AML-193 (cell line): ENCODE measurements around the gene MBD6.
A peak's percentile ranks its signal among the peaks of the same experiment; 100 is the strongest.
"Not testable (repeated sequence)": the region's sequence is repeated elsewhere in the genome, so short reads cannot be mapped to it uniquely, and the experiment has no call there.

ENCODE experiments used
- DNase-seq, 2 experiments: peaks; one replicate each; lab custom pipeline; 2025; lab: John Stamatoyannopoulos, UW

The MBD6 gene

DNA sequence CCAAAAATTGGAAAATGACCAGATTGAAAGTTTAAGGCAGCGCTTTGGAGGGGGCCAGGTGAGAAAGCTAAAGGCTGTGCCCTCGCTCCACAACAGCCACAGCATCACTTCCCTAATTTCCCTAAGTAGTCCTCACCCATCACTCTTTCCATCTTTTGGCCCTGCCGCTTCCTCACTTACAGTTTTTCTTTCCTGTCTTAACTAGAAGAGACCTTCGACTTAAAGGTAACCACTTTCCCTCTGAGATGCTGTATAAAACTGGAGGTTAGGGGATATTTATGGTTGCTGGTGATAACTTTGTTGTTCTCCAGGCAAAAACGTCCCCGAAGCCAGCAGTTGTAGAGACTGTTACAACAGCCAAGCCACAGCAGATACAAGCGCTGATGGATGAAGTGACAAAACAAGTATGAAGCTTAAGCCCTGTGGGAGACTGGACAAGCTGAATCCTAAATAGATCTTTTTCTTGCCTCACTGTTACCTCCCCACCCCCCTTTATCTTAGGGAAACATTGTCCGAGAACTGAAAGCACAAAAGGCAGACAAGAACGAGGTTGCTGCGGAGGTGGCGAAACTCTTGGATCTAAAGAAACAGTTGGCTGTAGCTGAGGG lies 6.6 kb upstream of the MBD6 start:
- no peak for DNase-seq

DNA sequence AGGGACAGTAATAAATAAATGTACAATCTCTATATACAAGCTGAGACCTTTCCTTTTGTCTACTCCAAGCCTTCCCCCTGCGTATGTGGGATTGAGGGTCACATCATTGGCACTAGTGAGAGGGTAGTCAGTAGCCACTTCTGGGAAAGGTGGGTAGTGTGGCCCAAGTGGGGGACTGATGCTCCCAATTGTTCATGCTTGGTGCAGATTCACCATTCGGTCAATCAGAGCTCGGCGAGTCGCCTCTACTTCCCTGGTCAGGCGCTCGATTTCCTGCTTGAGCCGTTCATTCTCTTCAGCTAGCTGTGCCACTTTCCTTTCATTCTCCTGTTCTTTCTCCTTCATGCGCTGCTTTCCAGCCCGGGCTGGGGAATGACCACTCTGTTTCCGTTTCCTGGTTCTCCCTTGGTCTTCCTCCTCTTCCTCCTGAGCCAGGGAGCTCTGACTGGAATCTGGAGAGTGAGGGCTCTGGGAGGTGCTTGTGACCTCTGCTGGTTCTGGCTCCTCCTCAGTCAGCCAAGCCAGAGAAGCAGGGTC lies 5.9 kb upstream of the MBD6 start:
- no peak for DNase-seq

DNA sequence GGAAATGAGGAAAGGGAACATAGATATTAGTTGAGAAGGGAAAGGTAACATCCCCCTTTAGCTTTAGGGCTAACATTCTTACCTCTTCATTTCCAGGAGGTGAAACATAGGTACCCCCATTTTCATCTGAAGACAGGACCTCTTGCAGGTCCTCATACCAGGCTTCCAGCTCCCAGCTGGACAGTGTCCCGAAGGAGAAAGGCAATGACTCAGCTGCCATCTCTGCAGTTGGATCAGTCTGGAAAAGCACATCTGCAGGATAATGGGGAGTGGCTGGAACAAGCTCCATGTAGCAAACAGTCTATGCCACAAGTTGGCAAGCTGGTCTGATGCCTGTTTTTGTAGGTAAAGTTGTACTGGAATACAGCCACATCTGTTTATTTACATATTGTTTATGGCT lies 5.4 kb upstream of the MBD6 start:
- DNase-seq: no peak

- not testable (repeated sequence) for DNase-seq
These were observed 4.9 kb upstream of the MBD6 start for GRCh38 chr12:57517718-57518117.

DNA sequence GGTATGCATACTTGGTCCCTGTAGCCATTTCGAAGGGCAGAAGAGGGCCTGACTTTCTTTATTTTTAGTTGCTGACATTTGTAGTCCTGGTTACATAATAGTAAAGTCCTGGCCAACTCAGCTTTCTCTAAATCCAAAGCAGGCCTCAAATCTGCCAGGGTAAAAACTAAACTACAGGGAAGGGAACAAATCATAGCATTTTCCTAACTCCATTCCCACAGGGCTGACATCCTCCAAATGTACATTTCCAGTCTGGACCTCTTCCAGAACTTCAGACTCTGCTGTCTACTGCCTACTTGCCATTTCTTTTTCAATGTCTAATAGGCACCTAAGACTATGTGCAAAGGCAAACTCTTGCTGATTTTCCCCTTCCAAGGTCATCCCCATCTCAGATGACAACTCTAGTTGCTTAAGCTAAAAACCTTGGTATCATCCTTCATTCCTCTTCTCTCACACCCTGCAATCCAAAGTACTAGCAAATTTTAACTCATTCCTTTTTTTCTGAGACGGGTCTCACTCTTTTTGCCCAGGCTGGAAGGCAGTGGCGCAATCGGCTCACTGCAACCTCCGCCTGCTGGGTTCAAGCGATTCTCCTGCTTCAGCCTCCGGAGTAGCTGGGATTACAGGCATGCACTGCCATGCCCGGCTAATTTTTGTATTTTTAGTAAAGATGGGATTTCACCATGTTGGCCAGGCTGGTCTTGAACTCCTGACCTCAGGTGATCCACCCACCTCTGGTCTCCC lies 4.3 kb upstream of the MBD6 start:
- no peak for DNase-seq

DNA sequence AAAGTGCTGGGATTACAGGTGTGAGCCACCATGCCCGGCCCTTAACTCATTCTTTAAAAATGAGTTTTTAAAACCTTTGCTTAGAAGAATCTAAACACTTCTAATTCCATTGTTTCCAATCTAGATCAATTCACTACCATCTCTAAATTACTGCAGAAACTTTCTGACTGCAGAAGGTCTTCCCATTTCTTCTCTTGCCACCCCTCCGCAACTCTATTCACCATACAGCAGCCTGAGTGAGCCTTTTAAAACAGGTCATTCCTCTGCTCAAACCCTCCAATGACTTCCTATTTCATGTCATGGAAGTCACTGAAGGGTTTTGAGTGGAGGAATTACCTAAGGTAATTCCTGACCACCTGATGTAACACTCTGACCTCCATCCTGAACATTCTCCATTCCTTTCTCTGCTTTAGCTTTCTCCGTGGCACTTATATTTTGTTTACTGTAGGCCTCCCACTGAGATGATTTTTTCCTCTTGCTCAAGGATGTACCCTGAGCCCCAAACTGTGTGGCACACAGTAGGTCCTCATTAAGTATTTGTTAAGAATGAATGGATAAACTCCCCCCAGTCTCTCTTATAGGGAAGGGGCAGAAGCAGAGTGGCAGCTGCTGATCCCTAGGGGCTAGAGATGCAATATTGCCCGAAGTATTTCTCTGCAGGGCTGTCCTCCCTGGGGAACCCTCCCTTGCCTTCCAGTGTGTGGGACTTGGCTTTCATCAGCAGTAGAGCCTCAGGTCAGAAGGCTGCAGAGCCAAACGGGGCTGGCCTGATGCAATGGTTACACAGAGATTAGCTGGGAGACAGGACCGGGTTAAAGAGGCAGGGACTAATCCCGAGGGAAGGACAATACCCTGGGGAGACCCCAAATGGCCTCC lies 3.5 kb upstream of the MBD6 start:
- no peak for DNase-seq

DNA sequence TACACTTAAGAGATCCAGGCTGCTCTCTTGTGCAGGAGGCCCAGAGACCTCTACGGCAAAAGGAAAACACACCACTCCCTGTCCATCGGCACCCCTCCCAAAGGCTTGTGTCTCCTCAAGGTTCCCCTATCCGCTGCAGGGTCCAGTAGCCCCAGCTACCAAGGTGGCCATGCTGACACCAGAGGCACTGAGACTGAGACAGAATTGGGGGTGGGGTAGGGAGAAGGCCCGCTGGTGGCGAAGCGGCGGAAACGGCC lies 2.9 kb upstream of the MBD6 start:
- no peak for DNase-seq

- DNase-seq: peak; percentile 94 to 95
These were observed 2.4 kb upstream of the MBD6 start, which contains the start of gene DDIT3 for GRCh38 chr12:57520053-57520818. Gene DDIT3 (minus strand): TSS chr12:57520514. CDS start chr12:57517406, 3,108 bp downstream.

DNA sequence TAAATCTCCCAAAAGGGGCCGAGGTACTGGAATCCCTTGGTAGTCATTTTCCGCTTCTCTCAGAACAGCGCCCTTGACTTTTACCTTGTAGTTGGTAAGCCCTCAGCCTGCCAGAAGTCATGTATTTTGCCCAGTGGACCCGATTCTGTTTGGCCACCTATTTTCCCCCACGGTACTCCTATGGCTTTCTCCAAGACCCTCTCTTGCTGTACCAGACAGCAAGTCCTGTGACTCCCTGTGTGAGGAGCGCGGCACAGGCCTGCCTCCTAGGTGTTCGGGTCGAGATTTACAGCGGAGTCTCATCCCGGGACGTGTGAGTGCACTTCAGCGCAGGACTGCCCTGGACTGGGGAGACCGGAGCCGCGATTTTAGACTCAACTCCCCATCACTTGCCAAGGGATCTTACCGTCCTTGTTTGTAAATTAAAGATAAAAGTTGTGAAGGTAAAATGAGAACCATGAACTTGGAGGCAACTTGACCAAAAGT lies 1.1 kb upstream of the MBD6 start:
- DNase-seq: no peak

DNA sequence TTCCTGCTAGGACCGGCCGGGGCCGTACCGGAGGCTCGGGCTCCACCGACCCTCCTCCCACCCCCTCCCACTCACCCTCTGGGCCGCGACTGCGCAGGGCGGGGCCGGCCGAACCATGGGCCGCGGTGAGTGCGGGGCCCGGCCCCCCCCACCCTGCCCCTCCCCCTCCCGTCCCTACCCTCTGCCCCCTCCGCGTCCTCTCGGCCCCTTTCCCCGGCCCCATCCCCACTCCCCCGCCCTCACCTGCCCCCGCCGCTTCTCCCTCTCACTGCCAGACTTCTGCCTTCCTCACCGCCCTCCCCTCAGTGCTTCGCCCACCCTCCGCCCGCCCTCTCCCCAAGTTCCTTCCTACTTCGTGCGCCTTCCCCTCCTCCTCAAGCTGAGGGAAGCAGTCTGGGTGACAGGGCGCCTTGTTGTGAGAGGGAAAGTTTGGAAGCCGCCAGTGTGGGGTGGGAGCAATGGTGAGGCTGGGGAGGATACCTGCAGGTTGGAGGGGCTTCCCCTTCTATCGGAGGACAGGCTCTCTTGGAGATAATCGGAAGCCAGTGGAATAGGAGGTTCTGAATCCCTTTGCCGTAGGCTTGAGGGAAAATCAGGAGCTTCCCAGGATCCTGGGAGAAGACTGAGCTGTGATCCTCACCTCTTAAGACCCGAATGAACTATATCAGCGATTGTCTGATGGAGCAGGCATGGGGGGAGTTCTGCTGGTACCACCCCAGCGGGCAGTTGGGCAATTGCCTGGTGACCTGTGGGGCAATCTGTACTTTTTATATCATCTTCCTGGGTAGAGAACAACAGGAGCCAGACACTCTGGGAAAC lies 472 bp downstream of the MBD6 start:
- peak; percentile 57 to 66 for DNase-seq

GRCh38 chr12:57523706-57524614 lies 1.3 kb downstream of the MBD6 start:
- no peak for DNase-seq

DNA sequence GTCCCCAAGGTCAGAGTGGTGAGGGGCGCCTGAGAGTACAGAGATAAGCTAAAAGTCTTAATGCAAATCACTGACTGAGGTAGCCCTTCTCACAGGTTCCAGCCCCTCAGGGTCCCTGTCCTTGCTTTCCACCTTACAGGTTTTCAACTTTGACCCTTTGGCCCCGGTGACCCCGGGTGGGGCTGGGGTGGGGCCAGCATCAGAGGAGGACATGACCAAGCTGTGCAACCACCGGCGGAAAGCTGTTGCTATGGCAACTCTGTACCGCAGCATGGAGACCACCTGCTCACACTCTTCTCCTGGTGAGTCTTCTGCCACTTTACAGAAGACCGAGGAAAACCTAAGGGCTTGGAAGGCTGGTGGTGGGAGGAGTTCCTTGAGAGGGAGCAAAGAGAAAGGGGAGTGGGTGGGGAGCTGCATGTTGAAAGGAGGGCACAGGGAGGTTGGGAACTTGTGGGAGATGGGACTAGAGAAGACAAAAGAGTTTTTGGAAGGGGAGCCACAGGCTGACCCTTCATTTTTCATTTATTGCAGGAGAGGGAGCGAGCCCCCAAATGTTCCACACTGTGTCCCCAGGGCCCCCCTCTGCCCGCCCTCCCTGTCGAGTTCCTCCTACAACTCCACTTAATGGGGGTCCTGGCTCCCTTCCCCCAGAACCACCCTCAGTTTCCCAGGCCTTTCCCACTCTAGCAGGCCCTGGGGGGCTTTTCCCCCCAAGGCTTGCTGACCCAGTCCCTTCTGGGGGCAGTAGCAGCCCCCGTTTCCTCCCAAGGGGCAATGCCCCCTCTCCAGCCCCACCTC lies 2.4 kb downstream of the MBD6 start:
- DNase-seq: no peak

GRCh38 chr12:57525615-57526383 lies 3.2 kb downstream of the MBD6 start:
- DNase-seq: no peak

GRCh38 chr12:57526477-57527126 lies 4.0 kb downstream of the MBD6 start:
- no peak for DNase-seq

GRCh38 chr12:57527184-57527583 lies 4.6 kb downstream of the MBD6 start:
- no peak for DNase-seq

DNA sequence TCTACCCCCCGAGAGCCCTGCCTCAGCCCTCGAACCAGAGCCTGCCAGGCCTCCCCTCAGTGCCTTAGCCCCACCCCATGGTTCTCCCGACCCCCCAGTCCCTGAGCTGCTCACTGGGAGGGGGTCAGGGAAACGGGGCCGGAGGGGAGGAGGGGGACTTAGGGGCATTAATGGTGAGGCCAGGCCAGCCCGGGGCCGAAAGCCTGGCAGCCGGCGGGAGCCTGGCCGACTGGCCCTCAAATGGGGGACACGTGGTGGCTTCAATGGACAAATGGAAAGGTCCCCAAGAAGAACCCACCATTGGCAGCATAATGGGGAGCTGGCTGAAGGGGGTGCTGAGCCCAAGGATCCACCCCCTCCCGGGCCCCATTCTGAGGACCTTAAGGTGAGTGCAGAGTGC lies 5.6 kb downstream of the MBD6 start:
- DNase-seq: no peak

GRCh38 chr12:57528831-57529555 lies 6.4 kb downstream of the MBD6 start:
- DNase-seq: no peak
